Measurements from ENCODE around the gene MGME1.

The MGME1 gene

DNA sequence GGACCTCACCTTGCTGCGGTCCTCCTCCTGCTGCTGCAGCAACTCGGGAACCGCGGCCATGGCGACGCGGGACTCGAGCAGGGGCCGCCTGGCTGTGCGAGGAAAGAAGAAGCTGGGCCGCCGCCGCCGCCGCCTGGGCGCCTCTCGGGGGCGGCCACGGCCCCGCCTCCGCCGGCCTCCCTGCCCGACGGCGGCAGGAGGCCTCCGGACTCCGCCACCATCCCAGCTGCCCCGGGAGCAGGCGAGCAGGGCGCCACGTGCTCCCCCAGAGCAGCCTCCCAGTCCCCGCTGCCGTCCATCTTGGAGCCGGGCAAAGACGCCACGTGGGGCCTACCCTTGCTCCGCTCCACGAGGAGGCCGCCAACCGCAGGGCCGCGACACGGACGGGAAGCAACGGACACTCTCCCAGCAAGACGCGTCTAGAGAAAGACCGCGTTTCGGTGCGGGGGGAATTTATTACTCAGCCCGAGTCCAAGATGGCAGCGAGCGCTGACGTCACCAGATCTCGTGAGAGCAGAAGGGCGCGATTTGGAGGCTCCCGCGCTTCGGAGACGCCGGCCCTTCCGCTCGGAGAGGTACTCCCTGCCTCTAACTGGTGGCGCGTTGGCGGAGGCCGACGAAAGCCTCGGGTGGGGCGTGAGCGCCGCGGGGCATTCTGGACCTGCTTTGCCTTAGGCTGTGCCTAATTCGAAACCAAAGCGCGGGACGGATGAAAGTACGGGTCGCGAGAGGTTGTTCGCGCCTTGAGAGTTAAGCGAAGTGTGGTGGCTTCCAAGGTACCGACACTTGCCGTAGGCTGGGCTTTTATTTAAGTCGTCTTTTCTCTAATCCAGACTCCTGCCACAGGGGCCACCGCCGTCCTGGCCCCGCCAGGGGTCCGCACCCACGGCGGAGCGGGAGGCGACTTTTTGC is at the start of gene MGME1, which contains the start of gene SNX5:
Gene MGME1, plus strand, starts transcription at position 653 of the 912 bp plus-strand sequence. CDS start 842 bp downstream, outside the sequence.
Gene SNX5, minus strand, starts transcription at position 429 of the 912 bp plus-strand sequence. Its CDS starts 369 bp downstream, at position 60.
- peak; percentile 99 for DNase-seq

- DNase-seq: no peak
These were observed 49.7 kb upstream of the MGME1 start for GRCh38 chr20:17919149-17919548.

GRCh38 chr20:17921774-17922173 is 47.0 kb upstream of the MGME1 start:
- no peak for DNase-seq

GRCh38 chr20:17925141-17925939 is 43.5 kb upstream of the MGME1 start:
- no peak for DNase-seq

GRCh38 chr20:17925940-17926300 is 42.9 kb upstream of the MGME1 start:
- no peak for DNase-seq

DNA sequence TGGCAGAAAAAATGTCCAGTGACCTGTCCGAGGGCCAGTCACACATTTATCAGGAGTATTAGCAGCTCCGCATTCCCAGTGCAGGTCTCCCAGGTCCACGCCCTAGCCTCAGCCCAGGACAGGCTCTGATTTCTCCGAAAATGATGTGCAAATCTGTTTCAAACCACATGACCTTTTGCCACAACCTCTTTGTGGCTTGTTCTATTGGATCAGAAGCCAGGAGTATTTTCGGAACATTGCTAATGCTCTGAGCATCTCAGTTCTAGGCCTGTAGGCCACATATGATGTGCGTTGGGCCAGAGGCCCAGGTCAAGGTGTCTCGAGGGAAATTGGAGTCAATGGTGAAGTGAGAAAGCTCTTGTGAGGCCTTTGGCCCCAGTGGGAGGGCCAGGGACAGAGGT is 40.6 kb upstream of the MGME1 start:
- no peak for DNase-seq

GRCh38 chr20:17928633-17929311 is 40.0 kb upstream of the MGME1 start:
- DNase-seq: no peak

GRCh38 chr20:17931513-17931912 is 37.3 kb upstream of the MGME1 start:
- no peak for DNase-seq

DNA sequence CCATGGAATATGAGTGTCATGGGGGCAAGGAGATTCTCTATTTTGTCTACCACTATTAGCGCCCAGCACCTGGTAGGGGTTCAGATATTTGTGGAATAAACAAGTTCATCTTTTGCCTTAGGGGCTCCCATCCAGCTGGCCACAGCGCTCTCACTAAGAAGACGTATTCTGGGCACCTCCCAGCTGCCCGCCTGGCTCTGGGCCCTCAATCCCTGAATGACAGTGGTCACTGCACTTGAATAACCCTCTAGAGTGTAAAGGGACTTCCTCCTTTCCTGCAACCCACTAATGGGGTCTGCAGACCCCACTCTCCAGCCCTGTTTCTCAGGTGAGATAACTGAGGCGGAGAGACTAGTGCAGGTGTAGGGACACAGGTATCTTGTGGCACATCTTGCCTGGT is 36.4 kb upstream of the MGME1 start:
- DNase-seq: no peak

GRCh38 chr20:17933121-17933520 is 35.7 kb upstream of the MGME1 start:
- DNase-seq: no peak

DNA sequence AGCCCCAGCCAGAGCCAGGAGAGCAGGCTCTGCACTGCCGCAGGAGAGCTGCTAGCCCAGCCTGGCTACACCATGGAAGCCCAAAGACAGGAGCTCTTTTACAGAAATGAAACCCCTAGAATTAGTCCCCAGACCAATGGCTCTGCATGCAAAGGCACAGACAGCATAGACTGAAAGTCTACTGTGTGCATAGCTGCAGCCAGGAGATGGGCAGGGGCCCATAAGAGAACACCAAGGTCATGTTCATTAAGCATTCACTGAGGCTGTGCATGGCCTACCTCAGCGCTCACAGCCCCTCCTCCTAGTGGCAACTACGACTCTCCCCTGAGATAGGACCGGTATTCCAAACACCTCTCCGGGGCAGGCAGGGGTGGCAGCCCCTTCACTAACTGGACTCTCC is 35.1 kb upstream of the MGME1 start:
- DNase-seq: no peak

GRCh38 chr20:17934141-17934862 is 34.5 kb upstream of the MGME1 start:
- no peak for DNase-seq

DNA sequence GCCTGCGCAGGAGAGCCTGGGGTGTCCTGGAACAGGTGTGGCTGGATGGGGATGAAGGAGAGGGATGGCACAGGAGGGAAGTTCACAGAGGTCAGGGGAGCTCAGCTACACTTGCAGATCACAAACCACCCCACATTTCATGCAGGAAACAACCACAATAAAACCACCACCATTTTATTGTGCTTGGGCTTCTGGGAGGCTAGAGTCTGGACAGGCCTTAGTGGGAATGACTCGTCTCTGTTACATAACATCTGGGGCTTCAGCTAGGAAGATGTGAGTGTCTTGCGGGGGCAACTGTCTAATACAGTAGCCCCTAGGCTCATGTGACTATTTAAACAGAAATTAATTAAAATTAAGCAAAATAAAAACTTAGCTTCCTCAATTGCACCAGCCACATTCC is 33.6 kb upstream of the MGME1 start:
- no peak for DNase-seq

- no peak for DNase-seq
These were observed 33.1 kb upstream of the MGME1 start for GRCh38 chr20:17935761-17936160.

DNA sequence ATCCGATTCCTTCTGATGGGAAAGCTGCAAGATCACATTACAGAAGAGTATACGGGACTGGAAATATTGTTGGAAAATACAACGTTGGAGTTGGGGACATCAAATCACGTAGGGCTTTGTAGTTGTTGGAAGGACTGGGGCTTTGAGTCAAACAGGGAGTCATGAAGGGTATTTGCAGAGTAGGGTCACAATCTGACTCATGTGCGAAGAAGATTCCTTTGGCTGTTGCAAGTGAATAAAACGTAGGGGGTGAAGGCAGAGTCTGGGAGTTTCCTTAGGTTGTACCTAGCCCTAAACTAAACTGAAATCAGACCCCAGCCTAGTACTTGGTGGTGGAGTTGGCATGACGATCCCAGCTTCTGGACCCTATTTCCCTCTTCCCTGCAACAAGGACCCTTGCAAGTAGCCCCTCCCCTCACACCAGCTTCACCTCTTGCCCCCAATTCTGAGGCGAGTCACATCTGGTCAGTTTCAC is 32.5 kb upstream of the MGME1 start:
- no peak for DNase-seq

DNA sequence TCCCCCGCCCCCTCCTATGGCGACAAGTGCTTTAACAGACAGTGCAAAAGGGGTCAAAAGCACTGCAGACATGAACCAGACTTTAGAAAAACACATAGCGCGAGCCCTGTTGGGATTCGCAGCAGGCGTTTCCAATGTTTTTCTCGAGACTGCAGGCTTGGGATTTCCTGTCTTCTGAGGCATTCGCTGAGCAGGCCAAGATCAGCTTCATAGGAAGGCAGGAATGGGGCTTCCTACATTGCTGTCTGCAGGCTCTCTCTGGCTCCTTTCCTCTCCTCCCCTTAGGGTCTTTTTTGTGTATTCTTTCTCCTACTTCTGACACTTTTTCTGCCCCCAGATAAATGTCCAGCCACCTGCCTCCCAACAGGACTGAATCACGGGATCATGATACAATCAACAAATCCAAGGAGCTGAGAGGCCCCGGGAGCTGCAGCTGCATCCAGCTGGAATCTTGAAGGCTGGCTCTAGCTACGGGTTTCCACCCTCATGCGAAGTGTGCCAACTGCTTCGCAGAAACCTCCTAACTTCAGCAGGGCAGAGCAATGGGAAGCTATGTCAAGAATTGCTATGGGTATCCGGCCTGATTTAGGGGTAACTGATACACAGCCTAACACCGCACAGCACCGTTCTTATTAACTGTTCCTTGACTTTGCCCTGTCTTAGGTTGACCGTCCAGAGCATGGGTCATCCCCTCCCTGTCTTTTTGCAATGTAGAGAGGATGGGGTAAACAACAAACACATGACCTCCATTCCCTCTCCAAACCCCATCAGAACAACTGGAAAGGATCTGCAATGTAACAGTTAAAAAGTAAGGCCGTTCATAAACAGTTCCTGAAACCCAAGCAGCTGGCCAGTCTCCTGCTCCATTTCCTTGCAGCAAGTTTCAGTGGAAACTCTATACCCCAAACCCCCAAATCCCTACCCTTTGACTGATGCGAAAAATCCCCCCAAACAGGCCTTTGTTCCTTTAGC is 31.8 kb upstream of the MGME1 start:
- no peak for DNase-seq

DNA sequence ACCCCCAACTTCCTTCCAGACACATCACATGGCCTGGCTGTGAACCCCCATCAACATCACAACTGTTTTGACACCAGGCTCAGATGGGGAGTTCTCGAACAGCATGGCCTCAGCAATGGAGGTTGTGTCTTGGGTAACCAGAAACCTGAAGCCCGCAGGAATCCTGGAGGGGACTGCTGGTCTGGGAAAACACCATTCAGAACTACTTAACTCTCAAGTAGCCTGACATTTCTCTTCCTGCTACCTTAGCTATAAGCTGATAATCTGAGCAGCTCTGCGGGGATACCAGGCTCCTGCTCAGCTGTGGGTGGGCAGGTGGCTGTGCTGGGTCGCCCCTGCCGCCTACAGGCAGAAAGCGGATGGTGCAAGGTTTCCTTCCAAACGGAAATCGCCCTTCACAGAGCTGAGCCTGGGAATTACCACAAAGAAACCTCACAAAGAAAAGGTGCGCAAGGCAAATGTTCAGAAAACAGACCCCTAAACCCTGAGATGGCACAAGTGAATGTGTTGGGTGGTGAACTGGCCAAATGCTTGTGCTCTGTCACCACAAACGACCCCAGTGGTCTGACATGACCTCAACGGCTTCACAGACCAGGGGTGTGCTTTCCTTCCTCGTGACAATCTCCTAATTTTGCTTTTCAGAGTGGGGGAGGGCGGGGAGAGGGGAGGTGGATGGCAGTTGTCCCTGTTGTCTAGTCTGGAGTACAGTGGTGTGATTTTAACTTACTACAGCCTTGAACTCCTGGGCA is 29.8 kb upstream of the MGME1 start:
- DNase-seq: peak; percentile 44 to 48

DNA sequence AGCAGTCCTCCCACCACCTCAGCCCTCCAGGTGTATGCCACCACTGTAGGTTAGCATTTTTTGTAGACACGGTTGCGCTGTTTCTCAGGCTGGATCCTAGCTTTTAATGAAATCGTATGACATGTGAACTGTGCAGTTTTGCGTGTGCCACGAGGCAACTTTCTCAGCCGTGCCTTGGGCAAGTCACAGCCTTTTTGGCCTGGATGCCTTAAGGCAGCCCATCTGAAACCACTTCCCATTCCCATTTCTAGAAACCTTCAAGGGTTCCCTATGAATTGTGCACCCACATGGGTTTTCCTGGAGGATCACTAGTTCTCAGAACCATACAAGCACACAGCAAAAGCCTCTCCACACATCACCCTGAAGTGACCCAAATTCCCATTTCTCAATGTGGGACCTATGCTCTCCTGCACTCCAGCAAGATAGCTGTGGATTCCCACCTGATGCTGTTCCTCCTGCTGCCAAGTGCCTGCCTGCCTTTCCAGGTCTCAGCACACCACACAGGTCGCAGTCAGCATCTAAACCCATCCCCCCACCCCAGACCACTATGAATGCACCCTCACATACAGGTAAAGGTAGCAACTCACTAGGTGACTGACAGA is 29.1 kb upstream of the MGME1 start:
- DNase-seq: no peak

DNA sequence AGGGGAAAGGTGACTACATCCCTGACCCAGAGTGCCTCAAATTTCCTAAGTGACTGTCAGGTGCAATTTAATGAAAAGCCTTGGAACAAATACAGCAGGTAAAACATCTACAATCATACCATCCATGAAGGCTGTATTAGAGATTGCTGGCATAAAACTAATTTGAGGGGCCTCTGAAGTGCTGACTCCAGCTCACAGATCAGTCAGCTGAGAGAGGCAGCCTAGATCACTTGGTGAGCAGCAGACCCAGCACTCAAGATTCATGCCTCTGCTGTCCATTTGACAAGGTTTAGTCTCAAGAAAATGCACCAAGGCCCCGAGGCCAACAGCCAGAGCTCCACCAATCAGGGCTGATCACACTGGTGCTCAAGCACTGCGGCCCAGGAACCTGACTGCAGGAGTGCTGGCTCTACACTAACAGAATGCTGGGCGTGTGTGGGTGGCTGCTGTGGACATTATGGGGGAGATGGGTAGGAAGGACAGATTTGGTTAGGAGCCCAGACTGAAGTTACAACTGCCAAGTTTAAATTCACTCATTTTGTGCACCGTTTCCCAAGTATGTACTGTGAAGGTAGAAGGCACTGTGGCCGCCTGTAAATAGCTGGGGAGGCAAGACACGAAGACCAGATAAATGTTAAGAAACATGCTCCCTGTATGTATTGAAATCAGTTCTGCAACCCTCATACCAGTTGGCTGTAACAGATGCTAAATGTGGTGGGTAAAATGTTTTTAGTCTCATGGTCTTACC is 28.4 kb upstream of the MGME1 start:
- no peak for DNase-seq

Data from activated CD4-positive, alpha-beta T cell treated with anti-CD3 and anti-CD28 coated beads for 4 hours (primary cell).